Stimulated activated CD8-positive, alpha-beta memory T cell treated with anti-CD3 and anti-CD28 coated beads, Interleukin-7, amount 100 ng/mL, for 24 hours (primary cell): ENCODE measurements around the gene OR2J2.
"Not testable (repeated sequence)": the region's sequence is repeated elsewhere in the genome, so short reads cannot be mapped to it uniquely, and the experiment has no call there.

ENCODE experiments used
- DNase-seq: peaks from one replicate; pipeline ENCODE4 v3.0.0-alpha.2; 2020; ENCODE audit warnings: low read depth

The OR2J2 gene

GRCh38 chr6:29170607-29171006 is at the start of gene OR2J2:
TSS of gene OR2J2 (plus strand) at chr6:29170907. CDS start at chr6:29173636, 2,729 bp downstream.
- DNase-seq: not testable (repeated sequence)

- no peak for DNase-seq
Observed at GRCh38 chr6:29129326-29130012, 41.2 kb upstream of the OR2J2 start.

- no peak for DNase-seq
Observed at GRCh38 chr6:29130644-29131043, 40.1 kb upstream of the OR2J2 start.

- DNase-seq: no peak
Observed at GRCh38 chr6:29131691-29132090, 39.0 kb upstream of the OR2J2 start.

- no peak for DNase-seq
Observed at GRCh38 chr6:29137724-29138123, 33.0 kb upstream of the OR2J2 start.

- DNase-seq: no peak
Observed at GRCh38 chr6:29141606-29142005, 29.1 kb upstream of the OR2J2 start.

- no peak for DNase-seq
Observed at GRCh38 chr6:29142309-29142708, 28.4 kb upstream of the OR2J2 start.

- no peak for DNase-seq
Observed at GRCh38 chr6:29146179-29146578, 24.5 kb upstream of the OR2J2 start.

- DNase-seq: no peak
Observed at GRCh38 chr6:29147074-29147473, 23.6 kb upstream of the OR2J2 start.

GRCh38 chr6:29149444-29149843 is 21.3 kb upstream of the OR2J2 start:
- not testable (repeated sequence) for DNase-seq

- DNase-seq: no peak
Observed at GRCh38 chr6:29153083-29153482, 17.6 kb upstream of the OR2J2 start.

GRCh38 chr6:29155182-29155581 is 15.5 kb upstream of the OR2J2 start:
- DNase-seq: not testable (repeated sequence)

GRCh38 chr6:29159922-29160321 is 10.8 kb upstream of the OR2J2 start:
- not testable (repeated sequence) for DNase-seq

- not testable (repeated sequence) for DNase-seq
Observed at GRCh38 chr6:29165571-29165970, 5.1 kb upstream of the OR2J2 start.

- no peak for DNase-seq
Observed at GRCh38 chr6:29171736-29172135, 1.0 kb downstream of the OR2J2 start.

GRCh38 chr6:29183594-29183993 is 12.9 kb downstream of the OR2J2 start:
- no peak for DNase-seq

- not testable (repeated sequence) for DNase-seq
Observed at GRCh38 chr6:29188659-29189058, 18.0 kb downstream of the OR2J2 start.

- DNase-seq: no peak
Observed at GRCh38 chr6:29200767-29201662, 30.3 kb downstream of the OR2J2 start.

- no peak for DNase-seq
Observed at GRCh38 chr6:29201966-29202365, 31.3 kb downstream of the OR2J2 start.

- no peak for DNase-seq
Observed at GRCh38 chr6:29211488-29211887, 40.8 kb downstream of the OR2J2 start.

- DNase-seq: no peak
Observed at GRCh38 chr6:29216528-29216927, 45.8 kb downstream of the OR2J2 start.

GRCh38 chr6:29217242-29217641 is 46.5 kb downstream of the OR2J2 start:
- not testable (repeated sequence) for DNase-seq

GRCh38 chr6:29218056-29218455 is 47.3 kb downstream of the OR2J2 start:
- DNase-seq: not testable (repeated sequence)
